ENCODE data around the gene C13orf42.

Gene C13orf42

GRCh38 chr13:51033421-51034185, 77.5 kb downstream of the C13orf42 start:
- DNase-seq (ENCODE audit: low read depth in 2 of 2): no peak

GRCh38 chr13:51032831-51033230, 78.2 kb downstream of the C13orf42 start:
- DNase-seq (ENCODE audit: low read depth in 2 of 2): no peak

Measured in stimulated activated CD4-positive, alpha-beta T cell treated with anti-CD3 and anti-CD28 coated beads, Interleukin-12 subunit alpha, Interleukin-12 subunit beta, amount 100 ng/mL, for 24 hours (primary cell).